HepG2 (cell line): ENCODE measurements around the gene MVP. TPM values are rescaled to one million over a fixed set of nuclear protein-coding genes. Genes with fewer than 3 reads are reported as not detected.

ENCODE experiments used
- ARHGAP35 ChIP-seq: sonication (generic); formaldehyde crosslinking; IDR thresholded peaks from 2 replicates; pipeline ENCODE4 v1.9.0; 2022; ENCODE audit warnings: mild to moderate bottlenecking, inconsistent platforms, moderate library complexity, missing genetic modification reagents, borderline replicate concordance
- ARID4A ChIP-seq: sonication (generic); formaldehyde crosslinking; IDR thresholded peaks from 2 replicates; pipeline ENCODE4 v1.5.0; 2020; ENCODE audit warnings: mild to moderate bottlenecking, missing genetic modification reagents, borderline replicate concordance
- ATF4 ChIP-seq, 2 experiments: fragments of 450-650 bp in 1 of 2; sonication (generic) in 1 of 2; formaldehyde crosslinking; IDR thresholded peaks; 2 replicates each; pipeline versions ENCODE4 v1.5.0 to v1.8.0; 2020 to 2022; ENCODE audit warnings: mild to moderate bottlenecking in 1 of 2, missing genetic modification reagents in 1 of 2
- ELF4 ChIP-seq: sonication (generic); formaldehyde crosslinking; IDR thresholded peaks from 2 replicates; pipeline ENCODE4 v1.5.0; 2020; ENCODE audit warnings: missing genetic modification reagents, mild to moderate bottlenecking, moderate library complexity, borderline replicate concordance
- FOSL2 ChIP-seq: sonication (generic); formaldehyde crosslinking; IDR thresholded peaks from 2 replicates; pipeline ENCODE4 v1.4.0; 2020; ENCODE audit warnings: missing genetic modification reagents
- HDAC6 ChIP-seq: fragments of 200-600 bp; sonication (generic); IDR thresholded peaks from 2 replicates; pipeline ENCODE4 v1.7.0; 2017; ENCODE audit warnings: mild to moderate bottlenecking, antibody characterized with exemption, low read length, low read depth
- HHEX ChIP-seq: IDR thresholded peaks from 2 replicates; pipeline ENCODE4 v1.6.1; 2016; ENCODE audit warnings: control low read depth
- MBD4 ChIP-seq: IDR thresholded peaks from 2 replicates; pipeline ENCODE4 v1.6.1; 2012; ENCODE audit warnings: low read length, inconsistent platforms, borderline replicate concordance
- MED13 ChIP-seq: sonication (generic); formaldehyde crosslinking; IDR thresholded peaks from 2 replicates; pipeline ENCODE4 v1.5.0; 2020; ENCODE audit warnings: missing genetic modification reagents
- NFE2L2 ChIP-seq: fragments of 150-350 bp; IDR thresholded peaks from 2 replicates; pipeline ENCODE4 v1.6.1; 2014; ENCODE audit warnings: low read length
- NRL ChIP-seq: sonication (generic); formaldehyde crosslinking; IDR thresholded peaks from 2 replicates; pipeline ENCODE4 v1.5.0; 2020; ENCODE audit warnings: missing genetic modification reagents, mild to moderate bottlenecking, moderate library complexity, borderline replicate concordance
- RNF2 ChIP-seq: fragments of 450-650 bp; conservative IDR thresholded peaks from 2 replicates; pipeline ENCODE4 v1.6.1; 2016; ENCODE audit warnings: low read depth
- TRIM24 ChIP-seq: sonication (generic); formaldehyde crosslinking; IDR thresholded peaks from 2 replicates; pipeline ENCODE4 v1.8.0; 2022; ENCODE audit warnings: mild to moderate bottlenecking, missing genetic modification reagents
- ZBTB42 ChIP-seq: sonication (generic); formaldehyde crosslinking; IDR thresholded peaks from 2 replicates; pipeline ENCODE4 v1.5.0; 2020; ENCODE audit warnings: mild to moderate bottlenecking, missing genetic modification reagents
- ZFP82 ChIP-seq: sonication (generic); formaldehyde crosslinking; IDR thresholded peaks from 2 replicates; pipeline ENCODE4 v1.5.1; 2020; ENCODE audit warnings: mild to moderate bottlenecking, missing genetic modification reagents, borderline replicate concordance
- ZNF136 ChIP-seq: sonication (generic); formaldehyde crosslinking; IDR thresholded peaks from 2 replicates; pipeline ENCODE4 v1.8.1; 2022; ENCODE audit warnings: low read depth, mild to moderate bottlenecking, moderate library complexity, missing genetic modification reagents
- ZNF232 ChIP-seq: sonication (generic); formaldehyde crosslinking; IDR thresholded peaks from 2 replicates; pipeline ENCODE4 v1.4.0; 2020; ENCODE audit warnings: missing genetic modification reagents, borderline replicate concordance
- ZNF441 ChIP-seq: sonication (generic); formaldehyde crosslinking; IDR thresholded peaks from 2 replicates; pipeline ENCODE4 v1.7.0; 2021; ENCODE audit warnings: missing genetic modification reagents, borderline replicate concordance
- ZNF558 ChIP-seq: sonication (generic); formaldehyde crosslinking; IDR thresholded peaks from 2 replicates; pipeline ENCODE4 v1.9.0; 2022; ENCODE audit warnings: mild to moderate bottlenecking, missing genetic modification reagents, borderline replicate concordance
- ZNF691 ChIP-seq: sonication (generic); formaldehyde crosslinking; IDR thresholded peaks from 2 replicates; pipeline ENCODE4 v1.4.0; 2020; ENCODE audit warnings: missing genetic modification reagents, low read depth, mild to moderate bottlenecking, borderline replicate concordance
- ZNF784 ChIP-seq: sonication (generic); formaldehyde crosslinking; IDR thresholded peaks from 2 replicates; pipeline ENCODE4 v1.5.1; 2020; ENCODE audit warnings: missing genetic modification reagents, mild to moderate bottlenecking, borderline replicate concordance
- polyA plus RNA-seq, 8 experiments: library from polyadenylated mRNA; depleted of rRNA in 3 of 8; stranded (reverse) in 7 of 8; unstranded in 1 of 8; fragments of >200 nt; fragmentation: Illumina TruSeq in 4 of 8; extraction: Trizol in 4 of 8; gene quantifications; 2 replicates each; pipeline versions ENCODE4 v1.2.1 to v1.2.3, GENCODE V29; 2011 to 2016; ENCODE audit warnings: low read depth in 4 of 8, missing spikeins in 1 of 8, mixed read lengths in 1 of 8; ENCODE audit not compliant: insufficient read depth in 1 of 8
- total RNA-seq, 5 experiments: library from RNA; depleted of rRNA; stranded (reverse); fragments of >200 nt; fragmentation: Illumina TruSeq; extraction: Trizol; gene quantifications; 2 replicates each; pipeline ENCODE4 v1.2.3, GENCODE V29; 2016; ENCODE audit warnings: low read depth in 1 of 5
- TF ChIP-seq, protein P1 (sequence below): sonication (generic); formaldehyde crosslinking; IDR thresholded peaks from 2 replicates; pipeline ENCODE4 v1.5.0; 2020; ENCODE audit warnings: missing genetic modification reagents

MVP gene
- total and polyA plus RNA-seq, 2 of the 13 experiments (the other 11 are each of a cell fraction or from before 2014, with no cell fraction given) = 22.9 to 43.5 TPM

DNA sequence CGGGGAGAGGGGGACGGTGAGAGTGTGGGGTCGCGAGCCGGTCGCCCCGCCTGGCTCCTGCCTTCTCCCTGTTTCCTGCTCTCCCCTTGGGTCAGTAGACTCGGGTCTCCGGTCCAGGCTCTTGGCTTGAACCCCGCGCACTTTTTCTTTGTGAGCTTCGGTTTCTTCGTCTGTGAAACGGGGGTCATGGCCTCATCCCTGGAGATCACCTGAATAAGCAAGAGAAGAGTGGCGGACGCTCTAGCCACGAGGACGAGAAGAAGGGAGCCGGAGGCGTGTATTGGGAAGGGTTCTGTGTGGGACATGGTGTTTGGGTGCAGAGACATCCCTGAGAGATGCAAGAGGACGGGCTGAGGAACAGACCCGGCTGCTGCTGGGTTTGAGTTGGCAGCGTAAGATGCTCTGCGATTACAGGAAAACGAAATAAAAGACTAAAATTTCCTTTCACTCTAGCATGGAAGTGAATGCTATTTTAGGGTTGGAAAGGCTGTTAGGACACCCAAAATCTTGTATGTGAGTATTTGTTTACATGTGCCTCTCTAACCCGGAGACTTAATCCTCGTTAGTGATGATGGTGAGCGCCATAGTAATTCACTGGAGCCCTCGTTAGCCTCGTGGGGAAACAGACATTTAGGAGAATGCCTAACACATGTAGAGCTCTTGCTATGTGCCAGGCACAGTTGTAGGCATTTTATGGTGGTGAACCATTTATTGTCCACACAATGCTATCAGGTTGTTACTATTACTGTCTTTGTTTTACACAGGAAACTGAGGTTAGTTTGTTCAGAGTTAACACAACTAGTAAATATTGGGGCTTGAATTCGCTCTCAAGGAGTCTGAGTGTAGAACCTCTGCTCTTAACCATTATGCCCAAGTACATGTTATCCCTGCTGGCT lies 29.1 kb upstream of the MVP start (continued):
- TF ChIP-seq ARID4A (CRISPR knock-in tag) (0 out of 2 replicates have a peak, but pooled peaks have one; percentile 73), ZNF691 (CRISPR knock-in tag) (no peak), ELF4 (0 out of 2 replicates have a peak, but pooled peaks have one; percentile 62), ARHGAP35 (CRISPR knock-in tag) (no peak), ZNF232 (CRISPR knock-in tag) (peak; percentile 43; the same call in 1 of the 2 replicates), ZNF558 (CRISPR knock-in tag) (no peak), HHEX (no peak), ZFP82 (CRISPR knock-in tag) (no peak), ATF4 (CRISPR knock-in tag; IDR thresholded peaks at IDR 0.05) (no peak), ZNF784 (no peak), ZNF136 (no peak; the same call in 1 of the 2 replicates), MBD4 (no peak), NFE2L2 (no peak), NRL (CRISPR knock-in tag) (no peak), RNF2 (no peak), ZBTB42 (CRISPR knock-in tag) (no peak), FOSL2 (no peak), HDAC6 (no peak), MED13 (CRISPR knock-in tag) (no peak), ZNF441 (CRISPR knock-in tag) (no peak), TRIM24 (no peak)
- TF ChIP-seq, protein P1, sequence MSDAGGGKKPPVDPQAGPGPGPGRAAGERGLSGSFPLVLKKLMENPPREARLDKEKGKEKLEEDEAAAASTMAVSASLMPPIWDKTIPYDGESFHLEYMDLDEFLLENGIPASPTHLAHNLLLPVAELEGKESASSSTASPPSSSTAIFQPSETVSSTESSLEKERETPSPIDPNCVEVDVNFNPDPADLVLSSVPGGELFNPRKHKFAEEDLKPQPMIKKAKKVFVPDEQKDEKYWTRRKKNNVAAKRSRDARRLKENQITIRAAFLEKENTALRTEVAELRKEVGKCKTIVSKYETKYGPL (CRISPR knock-in tag) = no peak
